ENCODE data around the gene MACROH2A2. TPM values are rescaled to one million over a fixed set of nuclear protein-coding genes. Genes with fewer than 3 reads are reported as not detected.

The MACROH2A2 gene
- total RNA-seq, 1 donor from 2014 or later = 7.1 TPM

- H3K4me1 Mint-ChIP-seq (ENCODE audit: low read depth) = peaks cover 6% of the 10 kb centered on the region
- H3K9me3 Mint-ChIP-seq = no peaks in the 10 kb centered on the region
- intact Hi-C loops (cut with micrococcal nuclease) = no loop called here
- no peak for DNase-seq (ENCODE audit: low spot score)
- H3K4me3 Mint-ChIP-seq (ENCODE audit: low read depth) = peak overlapping the region; percentile 76
- H3K27ac Mint-ChIP-seq = no peak overlapping the region
- H3K36me3 Mint-ChIP-seq (ENCODE audit: low read depth) = no peaks in the 10 kb centered on the region
- H3K27me3 Mint-ChIP-seq (ENCODE audit: low read depth) = peaks cover 64% of the 10 kb centered on the region
Measured at GRCh38 chr10:70053218-70053840, 683 bp downstream of the MACROH2A2 start.

GRCh38 chr10:70053841-70054288 lies 1.2 kb downstream of the MACROH2A2 start:
- Mint-ChIP-seq H3K4me3 (ENCODE audit: low read depth) (peak overlapping the region; percentile 66), H3K9me3 (no peaks in the 10 kb centered on the region), H3K4me1 (ENCODE audit: low read depth) (peaks cover 6% of the 10 kb centered on the region), H3K27ac (no peak overlapping the region), H3K27me3 (ENCODE audit: low read depth) (peaks cover 59% of the 10 kb centered on the region), H3K36me3 (ENCODE audit: low read depth) (no peaks in the 10 kb centered on the region)
- intact Hi-C loops (cut with micrococcal nuclease) = no loop called here
- DNase-seq (ENCODE audit: low spot score) = no peak

GRCh38 chr10:70054902-70055301 lies 2.3 kb downstream of the MACROH2A2 start:
- intact Hi-C loops (cut with micrococcal nuclease) = no loop called here
- H3K4me1 Mint-ChIP-seq (ENCODE audit: low read depth) = peaks cover 6% of the 10 kb centered on the region
- no peak for DNase-seq (ENCODE audit: low spot score)
- H3K36me3 Mint-ChIP-seq (ENCODE audit: low read depth) = no peaks in the 10 kb centered on the region
- peak overlapping the region; percentile 43 for H3K4me3 Mint-ChIP-seq (ENCODE audit: low read depth)
- H3K27me3 Mint-ChIP-seq (ENCODE audit: low read depth) = peaks cover 53% of the 10 kb centered on the region
- H3K9me3 Mint-ChIP-seq = no peaks in the 10 kb centered on the region
- H3K27ac Mint-ChIP-seq = no peak overlapping the region

DNA sequence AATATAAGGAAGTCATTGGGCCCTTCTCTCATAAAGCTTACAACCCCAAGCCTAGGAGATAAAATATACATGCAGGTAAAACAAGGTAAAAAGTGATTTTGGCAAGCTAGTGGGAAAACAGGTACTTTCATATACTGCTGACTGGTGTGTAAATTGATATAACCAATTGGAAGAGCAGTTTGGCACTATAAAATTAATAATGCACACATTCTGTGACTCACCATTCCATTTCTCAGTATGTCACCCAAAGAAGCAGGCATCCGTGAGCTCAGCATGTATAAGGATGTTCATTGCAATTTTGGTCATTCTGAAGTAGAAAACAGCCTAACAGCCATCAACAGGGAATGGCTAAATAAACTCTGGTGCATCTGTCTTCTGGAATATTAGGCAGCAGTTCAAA lies 2.9 kb downstream of the MACROH2A2 start:
- DNase-seq (ENCODE audit: low spot score) = no peak
- Mint-ChIP-seq H3K4me1 (ENCODE audit: low read depth) (peaks cover 6% of the 10 kb centered on the region), H3K4me3 (ENCODE audit: low read depth) (no peak overlapping the region), H3K27ac (no peak overlapping the region), H3K36me3 (ENCODE audit: low read depth) (no peaks in the 10 kb centered on the region), H3K27me3 (ENCODE audit: low read depth) (peaks cover 49% of the 10 kb centered on the region), H3K9me3 (no peaks in the 10 kb centered on the region)
- intact Hi-C loops (cut with micrococcal nuclease) = no loop called here

GRCh38 chr10:70057306-70057705 lies 4.7 kb downstream of the MACROH2A2 start:
- no peak overlapping the region for H3K27ac Mint-ChIP-seq
- peaks cover 4% of the 10 kb centered on the region for H3K4me1 Mint-ChIP-seq (ENCODE audit: low read depth)
- no peaks in the 10 kb centered on the region for H3K9me3 Mint-ChIP-seq
- H3K27me3 Mint-ChIP-seq (ENCODE audit: low read depth) = peaks cover 42% of the 10 kb centered on the region
- intact Hi-C loops (cut with micrococcal nuclease) = no loop called here
- no peaks in the 10 kb centered on the region for H3K36me3 Mint-ChIP-seq (ENCODE audit: low read depth)
- no peak for DNase-seq (ENCODE audit: low spot score)
- H3K4me3 Mint-ChIP-seq (ENCODE audit: low read depth) = no peak overlapping the region

GRCh38 chr10:70060389-70060788 lies 7.7 kb downstream of the MACROH2A2 start:
- Mint-ChIP-seq H3K27me3 (ENCODE audit: low read depth) (peaks cover 35% of the 10 kb centered on the region), H3K4me3 (ENCODE audit: low read depth) (no peak overlapping the region), H3K4me1 (ENCODE audit: low read depth) (peaks cover 3% of the 10 kb centered on the region), H3K9me3 (no peaks in the 10 kb centered on the region), H3K36me3 (ENCODE audit: low read depth) (no peaks in the 10 kb centered on the region), H3K27ac (no peak overlapping the region)
- DNase-seq (ENCODE audit: low spot score) = no peak
- intact Hi-C loops (cut with micrococcal nuclease) = no loop called here

- Mint-ChIP-seq H3K4me3 (ENCODE audit: low read depth) (no peak overlapping the region), H3K9me3 (no peaks in the 10 kb centered on the region), H3K27me3 (ENCODE audit: low read depth) (peaks cover 22% of the 10 kb centered on the region), H3K4me1 (ENCODE audit: low read depth) (peaks cover 3% of the 10 kb centered on the region), H3K27ac (no peak overlapping the region), H3K36me3 (ENCODE audit: low read depth) (no peaks in the 10 kb centered on the region)
- no peak for DNase-seq (ENCODE audit: low spot score)
- intact Hi-C loops (cut with micrococcal nuclease) = no loop called here
Measured at GRCh38 chr10:70063418-70064098, 10.9 kb downstream of the MACROH2A2 start.

DNA sequence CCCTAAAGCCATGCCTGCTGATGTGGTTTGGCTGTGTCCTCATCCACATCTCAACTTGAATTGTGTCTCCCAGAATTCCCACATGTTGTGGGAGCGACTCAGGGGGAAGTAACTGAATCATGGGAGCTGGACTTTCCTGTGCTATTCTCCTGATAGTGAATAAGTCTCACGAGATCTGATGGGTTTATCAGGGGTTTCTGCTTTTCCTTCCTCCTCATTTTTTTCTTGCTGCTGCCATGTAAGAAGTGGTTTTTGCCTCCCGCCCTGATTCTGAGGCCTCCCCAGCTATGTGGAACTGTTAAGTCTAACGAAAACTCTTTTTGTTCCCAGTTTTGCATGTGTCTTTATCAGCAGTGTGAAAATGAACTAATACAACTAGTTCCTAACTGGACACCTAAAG lies 11.8 kb downstream of the MACROH2A2 start:
- Mint-ChIP-seq H3K27me3 (ENCODE audit: low read depth) (peaks cover 22% of the 10 kb centered on the region), H3K4me3 (ENCODE audit: low read depth) (no peak overlapping the region), H3K4me1 (ENCODE audit: low read depth) (peaks cover 3% of the 10 kb centered on the region), H3K9me3 (no peaks in the 10 kb centered on the region), H3K36me3 (ENCODE audit: low read depth) (no peaks in the 10 kb centered on the region), H3K27ac (no peak overlapping the region)
- DNase-seq (ENCODE audit: low spot score) = no peak
- intact Hi-C loops (cut with micrococcal nuclease) = no loop called here

DNA sequence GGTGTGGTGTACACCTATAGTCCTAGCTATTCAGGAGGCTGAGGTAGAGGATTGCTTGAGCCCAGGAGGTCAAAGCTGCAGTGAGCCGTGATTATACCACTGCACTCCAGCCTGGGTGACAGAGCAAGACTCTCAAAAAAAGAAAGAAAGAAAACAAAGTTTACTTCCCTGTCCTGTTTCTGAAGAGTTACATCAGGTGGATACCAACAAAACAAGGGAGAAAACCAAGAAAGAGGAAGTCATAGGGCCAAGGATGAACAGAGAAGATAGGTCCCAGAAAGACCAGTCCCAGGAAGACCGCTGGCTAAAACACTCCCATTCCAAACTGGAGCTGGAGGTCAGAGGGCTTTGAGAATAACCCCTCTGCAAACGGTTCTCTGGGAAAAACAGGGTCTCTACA lies 13.5 kb downstream of the MACROH2A2 start:
- no peak overlapping the region for H3K4me3 Mint-ChIP-seq (ENCODE audit: low read depth)
- H3K9me3 Mint-ChIP-seq = no peaks in the 10 kb centered on the region
- intact Hi-C loops (cut with micrococcal nuclease) = no loop called here
- no peak for DNase-seq (ENCODE audit: low spot score)
- no peaks in the 10 kb centered on the region for H3K36me3 Mint-ChIP-seq (ENCODE audit: low read depth)
- peaks cover 3% of the 10 kb centered on the region for H3K4me1 Mint-ChIP-seq (ENCODE audit: low read depth)
- H3K27ac Mint-ChIP-seq = no peak overlapping the region
- H3K27me3 Mint-ChIP-seq (ENCODE audit: low read depth) = peaks cover 21% of the 10 kb centered on the region

- Mint-ChIP-seq H3K9me3 (no peaks in the 10 kb centered on the region), H3K27ac (no peak overlapping the region), H3K36me3 (ENCODE audit: low read depth) (no peaks in the 10 kb centered on the region), H3K4me1 (ENCODE audit: low read depth) (peaks cover 3% of the 10 kb centered on the region), H3K27me3 (ENCODE audit: low read depth) (peaks cover 15% of the 10 kb centered on the region), H3K4me3 (ENCODE audit: low read depth) (no peak overlapping the region)
- DNase-seq (ENCODE audit: low spot score) = no peak
- intact Hi-C loops (cut with micrococcal nuclease) = no loop called here
Measured at GRCh38 chr10:70067586-70067985, 14.9 kb downstream of the MACROH2A2 start.

DNA sequence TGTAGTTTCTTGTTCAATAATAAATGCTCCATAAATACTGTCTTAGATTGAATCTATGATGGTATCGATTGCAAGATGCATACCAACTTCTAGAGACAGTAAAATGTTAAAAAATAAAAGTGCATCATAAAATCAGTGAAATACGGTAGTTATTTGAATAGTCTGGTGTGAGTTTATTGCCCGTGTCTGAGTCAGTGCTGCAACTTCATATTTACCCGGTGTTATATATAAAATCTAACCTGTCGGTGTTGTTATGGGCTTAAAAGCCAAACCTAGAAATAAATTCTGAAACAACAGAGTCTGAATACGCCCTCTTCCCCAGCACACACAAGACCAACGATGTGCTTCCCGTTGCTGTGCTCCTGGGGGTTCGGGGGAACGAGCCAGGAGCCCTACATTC lies 16.3 kb downstream of the MACROH2A2 start:
- DNase-seq (ENCODE audit: low spot score) = no peak
- Mint-ChIP-seq H3K4me1 (ENCODE audit: low read depth) (no peaks in the 10 kb centered on the region), H3K4me3 (ENCODE audit: low read depth) (no peak overlapping the region), H3K27me3 (ENCODE audit: low read depth) (peaks cover 11% of the 10 kb centered on the region), H3K9me3 (no peaks in the 10 kb centered on the region), H3K27ac (no peak overlapping the region), H3K36me3 (ENCODE audit: low read depth) (no peaks in the 10 kb centered on the region)
- intact Hi-C loops (cut with micrococcal nuclease) = no loop called here

- Mint-ChIP-seq H3K9me3 (no peaks in the 10 kb centered on the region), H3K36me3 (ENCODE audit: low read depth) (no peaks in the 10 kb centered on the region), H3K27ac (no peak overlapping the region), H3K4me1 (ENCODE audit: low read depth) (no peaks in the 10 kb centered on the region), H3K27me3 (ENCODE audit: low read depth) (peaks cover 13% of the 10 kb centered on the region), H3K4me3 (ENCODE audit: low read depth) (no peak overlapping the region)
- DNase-seq (ENCODE audit: low spot score) = no peak
- intact Hi-C loops (cut with micrococcal nuclease) = no loop called here
Measured at GRCh38 chr10:70069346-70069745, 16.7 kb downstream of the MACROH2A2 start.

GRCh38 chr10:70070834-70071233 lies 18.2 kb downstream of the MACROH2A2 start:
- DNase-seq (ENCODE audit: low spot score) = no peak
- Mint-ChIP-seq H3K27ac (no peak overlapping the region), H3K4me3 (ENCODE audit: low read depth) (no peak overlapping the region), H3K27me3 (ENCODE audit: low read depth) (peaks cover 16% of the 10 kb centered on the region), H3K36me3 (ENCODE audit: low read depth) (no peaks in the 10 kb centered on the region), H3K9me3 (no peaks in the 10 kb centered on the region), H3K4me1 (ENCODE audit: low read depth) (no peaks in the 10 kb centered on the region)
- intact Hi-C loops (cut with micrococcal nuclease) = no loop called here
